ENCODE results near the gene GPI. TPM values are rescaled to one million over a fixed set of nuclear protein-coding genes. Genes with fewer than 3 reads are reported as not detected.

The GPI gene
- total and polyA plus RNA-seq, 9 of the 15 experiments (the other 6 are each of a cell fraction or from before 2014, with no cell fraction given): 88.3 to 358 (median 122) TPM

DNA sequence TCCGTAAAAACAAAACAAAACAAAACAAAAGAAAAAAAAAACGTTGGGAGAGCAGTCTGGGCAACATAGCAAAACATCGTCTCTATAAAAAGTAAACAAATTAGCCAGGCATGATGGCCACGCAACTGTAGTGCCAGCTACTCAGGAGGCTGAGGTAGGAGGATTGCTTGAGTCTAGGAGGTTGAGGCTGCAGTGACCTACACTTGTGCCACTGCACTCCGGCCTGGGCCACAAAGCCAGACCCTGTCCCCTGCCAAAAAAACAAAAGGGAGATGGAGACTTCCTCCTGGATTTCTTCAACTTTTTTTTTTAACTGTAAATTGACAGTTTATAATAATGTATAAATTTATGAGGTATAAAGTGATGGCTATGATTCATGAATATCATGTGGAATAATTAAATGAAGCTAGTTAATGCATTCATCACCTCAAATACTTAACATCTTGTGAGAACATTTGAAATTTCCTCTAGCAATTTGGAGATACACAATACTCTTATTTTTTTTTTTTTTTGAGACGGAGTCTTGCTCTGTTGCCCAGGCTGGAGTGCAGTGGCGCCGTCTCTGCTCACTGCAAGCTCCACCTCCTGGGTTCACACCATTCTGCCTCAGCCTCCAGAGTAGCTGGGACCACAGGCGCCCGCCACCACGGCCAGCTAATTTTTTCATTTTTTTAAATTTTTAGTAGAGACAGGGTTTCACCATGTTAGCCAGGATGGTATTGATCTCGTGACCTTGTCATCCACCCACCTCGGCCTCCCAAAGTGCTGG is 41.1 kb downstream of the GPI start:
- Histone ChIP-seq H3K36me3 (ENCODE audit: control insufficient read depth, insufficient read depth, low read length) (peaks cover 42% of the 10 kb centered on the region), H3K27me3 (ENCODE audit: control insufficient read depth in 2 of 2, insufficient read depth in 2 of 2, low read length in 2 of 2) (no peaks in the 10 kb centered on the region), H3K4me3 (peak overlapping the region; percentile 83; the same call in 1 of the 2 replicates), H3K27ac (ENCODE audit: extremely low read depth, low read depth, low read length) (no peak overlapping the region), H2AFZ (ENCODE audit: low read depth, low read length) (no peak overlapping the region), H3K9ac (ENCODE audit: insufficient read depth in 1 of 2, low read depth in 2 of 2, low read length in 2 of 2) (peak overlapping the region in 1 of 2 experiments; percentile 82; a peak in 2 of 4 replicates), H3K79me2 (ENCODE audit: control insufficient read depth, insufficient read depth, low read length) (peaks cover 57% of the 10 kb centered on the region), H3K9me1 (ENCODE audit: control insufficient read depth, insufficient read depth, low read length) (no peaks in the 10 kb centered on the region), H3K4me2 (ENCODE audit: insufficient read depth, low read length) (0 out of 2 replicates have a peak overlapping the region, but pooled peaks have one; percentile 28), H4K20me1 (replicated peaks; ENCODE audit: control insufficient read depth, insufficient read depth, low read length) (no peaks in the 10 kb centered on the region), H3K4me1 (replicated peaks in 1 of 2; ENCODE audit: control insufficient read depth in 2 of 2, insufficient read depth in 2 of 2, low read length in 2 of 2) (peaks cover 2 to 23% of the 10 kb centered on the region in 2 experiments; a peak in 3 of 5 replicates), H3K9me3 (replicated peaks; ENCODE audit: control insufficient read depth, insufficient read depth, low read depth, low read length) (no peaks in the 10 kb centered on the region)
- no peak for FAIRE-seq
- in situ Hi-C loops (cut with MboI) (no loop called here), intact Hi-C loops (cut with micrococcal nuclease) (loop anchor here (2.0 kb wide), 1 partner anchor 47 kb away; no protein-coding TSS in a partner anchor)
- WGBS (ENCODE audit: insufficient coverage, low coverage, missing lambda C conversion rate): 81% methylated on average over 11 of the region's 13 CpGs
- ATAC-seq: no peak
- CTCF ChIA-PET (ENCODE audit: low intra/inter-chr PET ratio): no interaction called here
- POLR2A ChIA-PET: interaction anchor here (0.6 to 0.7 kb wide), 2 partner anchors 29 to 511 kb away, joined by 3 to 4 read pairs; no protein-coding TSS in a partner anchor
- no peak for DNase-seq (ENCODE audit: extremely low read depth in 1 of 4, low spot score in 3 of 4)
- TSS peak; percentile 25 for BruUV-seq (replicated peaks)
- TF ChIP-seq ZFP36 (IDR thresholded peaks at IDR 0.05; ENCODE audit: low read depth, low read length, partially characterized antibody) (no peak), ZNF253 (CRISPR knock-in tag; conservative IDR thresholded peaks at IDR 0.05) (no peak), TARDBP (IDR thresholded peaks at IDR 0.05) (no peak), NFRKB (IDR thresholded peaks at IDR 0.05; ENCODE audit: low read depth) (no peak), PHF8 (IDR thresholded peaks at IDR 0.05; ENCODE audit: borderline replicate concordance, low read length) (no peak), SETDB1 (IDR thresholded peaks at IDR 0.05; ENCODE audit: low read length) (no peak), JUNB (CRISPR knock-in tag; conservative IDR thresholded peaks at IDR 0.05) (no peak), ZNF764 (CRISPR knock-in tag; IDR thresholded peaks at IDR 0.05; ENCODE audit: low read depth) (no peak)
- TF ChIP-seq, protein P1, sequence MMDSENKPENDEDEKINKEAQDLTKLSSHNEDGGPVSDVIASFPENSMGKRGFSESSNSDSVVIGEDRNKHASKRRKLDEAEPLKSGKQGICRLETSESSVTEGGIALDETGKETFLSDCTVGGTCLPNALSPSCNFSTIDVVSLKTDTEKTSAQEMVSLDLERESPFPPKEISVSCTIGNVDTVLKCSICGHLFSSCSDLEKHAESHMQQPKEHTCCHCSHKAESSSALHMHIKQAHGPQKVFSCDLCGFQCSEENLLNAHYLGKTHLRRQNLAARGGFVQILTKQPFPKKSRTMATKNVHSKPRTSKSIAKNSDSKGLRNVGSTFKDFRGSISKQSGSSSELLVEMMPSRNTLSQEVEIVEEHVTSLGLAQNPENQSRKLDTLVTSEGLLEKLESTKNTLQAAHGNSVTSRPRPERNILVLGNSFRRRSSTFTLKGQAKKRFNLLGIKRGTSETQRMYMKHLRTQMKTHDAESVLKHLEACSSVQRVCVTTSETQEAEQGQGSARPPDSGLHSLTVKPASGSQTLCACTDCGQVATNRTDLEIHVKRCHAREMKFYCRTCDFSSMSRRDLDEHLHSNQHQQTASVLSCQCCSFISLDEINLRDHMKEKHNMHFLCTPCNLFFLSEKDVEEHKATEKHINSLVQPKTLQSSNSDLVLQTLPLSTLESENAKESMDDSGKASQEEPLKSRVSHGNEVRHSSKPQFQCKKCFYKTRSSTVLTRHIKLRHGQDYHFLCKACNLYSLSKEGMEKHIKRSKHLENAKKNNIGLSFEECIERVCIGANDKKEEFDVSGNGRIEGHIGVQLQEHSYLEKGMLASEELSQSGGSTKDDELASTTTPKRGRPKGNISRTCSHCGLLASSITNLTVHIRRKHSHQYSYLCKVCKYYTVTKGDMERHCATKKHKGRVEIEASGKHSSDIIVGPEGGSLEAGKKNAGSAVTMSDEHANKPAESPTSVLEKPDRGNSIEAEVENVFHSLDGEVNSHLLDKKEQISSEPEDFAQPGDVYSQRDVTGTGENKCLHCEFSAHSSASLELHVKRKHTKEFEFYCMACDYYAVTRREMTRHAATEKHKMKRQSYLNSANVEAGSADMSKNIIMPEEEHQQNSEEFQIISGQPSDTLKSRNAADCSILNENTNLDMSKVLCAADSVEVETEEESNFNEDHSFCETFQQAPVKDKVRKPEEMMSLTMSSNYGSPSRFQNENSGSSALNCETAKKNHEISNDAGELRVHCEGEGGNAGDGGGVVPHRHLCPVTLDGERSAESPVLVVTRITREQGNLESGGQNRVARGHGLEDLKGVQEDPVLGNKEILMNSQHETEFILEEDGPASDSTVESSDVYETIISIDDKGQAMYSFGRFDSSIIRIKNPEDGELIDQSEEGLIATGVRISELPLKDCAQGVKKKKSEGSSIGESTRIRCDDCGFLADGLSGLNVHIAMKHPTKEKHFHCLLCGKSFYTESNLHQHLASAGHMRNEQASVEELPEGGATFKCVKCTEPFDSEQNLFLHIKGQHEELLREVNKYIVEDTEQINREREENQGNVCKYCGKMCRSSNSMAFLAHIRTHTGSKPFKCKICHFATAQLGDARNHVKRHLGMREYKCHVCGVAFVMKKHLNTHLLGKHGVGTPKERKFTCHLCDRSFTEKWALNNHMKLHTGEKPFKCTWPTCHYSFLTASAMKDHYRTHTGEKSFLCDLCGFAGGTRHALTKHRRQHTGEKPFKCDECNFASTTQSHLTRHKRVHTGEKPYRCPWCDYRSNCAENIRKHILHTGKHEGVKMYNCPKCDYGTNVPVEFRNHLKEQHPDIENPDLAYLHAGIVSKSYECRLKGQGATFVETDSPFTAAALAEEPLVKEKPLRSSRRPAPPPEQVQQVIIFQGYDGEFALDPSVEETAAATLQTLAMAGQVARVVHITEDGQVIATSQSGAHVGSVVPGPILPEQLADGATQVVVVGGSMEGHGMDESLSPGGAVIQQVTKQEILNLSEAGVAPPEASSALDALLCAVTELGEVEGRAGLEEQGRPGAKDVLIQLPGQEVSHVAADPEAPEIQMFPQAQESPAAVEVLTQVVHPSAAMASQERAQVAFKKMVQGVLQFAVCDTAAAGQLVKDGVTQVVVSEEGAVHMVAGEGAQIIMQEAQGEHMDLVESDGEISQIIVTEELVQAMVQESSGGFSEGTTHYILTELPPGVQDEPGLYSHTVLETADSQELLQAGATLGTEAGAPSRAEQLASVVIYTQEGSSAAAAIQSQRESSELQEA (IDR thresholded peaks at IDR 0.05; ENCODE audit: low read depth): no peak
- TF ChIP-seq, protein P2, sequence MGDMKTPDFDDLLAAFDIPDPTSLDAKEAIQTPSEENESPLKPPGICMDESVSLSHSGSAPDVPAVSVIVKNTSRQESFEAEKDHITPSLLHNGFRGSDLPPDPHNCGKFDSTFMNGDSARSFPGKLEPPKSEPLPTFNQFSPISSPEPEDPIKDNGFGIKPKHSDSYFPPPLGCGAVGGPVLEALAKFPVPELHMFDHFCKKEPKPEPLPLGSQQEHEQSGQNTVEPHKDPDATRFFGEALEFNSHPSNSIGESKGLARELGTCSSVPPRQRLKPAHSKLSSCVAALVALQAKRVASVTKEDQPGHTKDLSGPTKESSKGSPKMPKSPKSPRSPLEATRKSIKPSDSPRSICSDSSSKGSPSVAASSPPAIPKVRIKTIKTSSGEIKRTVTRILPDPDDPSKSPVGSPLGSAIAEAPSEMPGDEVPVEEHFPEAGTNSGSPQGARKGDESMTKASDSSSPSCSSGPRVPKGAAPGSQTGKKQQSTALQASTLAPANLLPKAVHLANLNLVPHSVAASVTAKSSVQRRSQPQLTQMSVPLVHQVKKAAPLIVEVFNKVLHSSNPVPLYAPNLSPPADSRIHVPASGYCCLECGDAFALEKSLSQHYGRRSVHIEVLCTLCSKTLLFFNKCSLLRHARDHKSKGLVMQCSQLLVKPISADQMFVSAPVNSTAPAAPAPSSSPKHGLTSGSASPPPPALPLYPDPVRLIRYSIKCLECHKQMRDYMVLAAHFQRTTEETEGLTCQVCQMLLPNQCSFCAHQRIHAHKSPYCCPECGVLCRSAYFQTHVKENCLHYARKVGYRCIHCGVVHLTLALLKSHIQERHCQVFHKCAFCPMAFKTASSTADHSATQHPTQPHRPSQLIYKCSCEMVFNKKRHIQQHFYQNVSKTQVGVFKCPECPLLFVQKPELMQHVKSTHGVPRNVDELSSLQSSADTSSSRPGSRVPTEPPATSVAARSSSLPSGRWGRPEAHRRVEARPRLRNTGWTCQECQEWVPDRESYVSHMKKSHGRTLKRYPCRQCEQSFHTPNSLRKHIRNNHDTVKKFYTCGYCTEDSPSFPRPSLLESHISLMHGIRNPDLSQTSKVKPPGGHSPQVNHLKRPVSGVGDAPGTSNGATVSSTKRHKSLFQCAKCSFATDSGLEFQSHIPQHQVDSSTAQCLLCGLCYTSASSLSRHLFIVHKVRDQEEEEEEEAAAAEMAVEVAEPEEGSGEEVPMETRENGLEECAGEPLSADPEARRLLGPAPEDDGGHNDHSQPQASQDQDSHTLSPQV (IDR thresholded peaks at IDR 0.05): no peak

Measured in K562 (cell line).